Bronchial epithelial cell (primary cell): ENCODE data around the gene SRPK1. TPM values are rescaled to one million over a fixed set of nuclear protein-coding genes. Genes with fewer than 3 reads are reported as not detected.

ENCODE experiments used
- DNase-seq: peaks from one replicate; pipeline ENCODE4 v3.0.0-alpha.2; 2010; ENCODE audit warnings: low read depth
- FAIRE-seq: peaks from 2 replicates; lab custom pipeline; 2011; peaks lifted over from hg19 to GRCh38; lab: Jason Lieb, UNC
- H3K27me3 ChIP-seq: 2 replicates; pipeline ENCODE4 v1.5.1; 2011; ENCODE audit warnings: low read length; ENCODE audit not compliant: control insufficient read depth, insufficient read depth
- H3K36me3 ChIP-seq: 2 replicates; pipeline ENCODE4 v1.5.1; 2011; ENCODE audit warnings: low read length; ENCODE audit not compliant: control insufficient read depth, insufficient read depth
- H3K4me3 ChIP-seq: 2 replicates; pipeline ENCODE4 v1.5.1; 2011; ENCODE audit warnings: mild to moderate bottlenecking, low read depth, low read length, control low read depth
- CTCF ChIP-seq: IDR thresholded peaks from 2 replicates; pipeline ENCODE4 v1.5.1; 2011; ENCODE audit warnings: mild to moderate bottlenecking, moderate library complexity, low read length, control low read depth, inconsistent platforms; ENCODE audit not compliant: insufficient read depth, severe bottlenecking
- total RNA-seq: library from RNA; depleted of rRNA; stranded (reverse); fragments of >200 nt; gene quantifications from 2 replicates; pipeline ENCODE4 v1.2.1, GENCODE V29; 2014

Gene SRPK1
- total RNA-seq, 1 donor from 2014 or later: 90.6 TPM

GRCh38 chr6:35809809-35810208 lies 111.1 kb downstream of the SRPK1 start:
- TF ChIP-seq CTCF: no peak
- no peak overlapping the region for H3K4me3 ChIP-seq
- FAIRE-seq (no peak), DNase-seq (no peak)
- H3K27me3 ChIP-seq: no peaks in the 10 kb centered on the region
- H3K36me3 ChIP-seq: no peaks in the 10 kb centered on the region

DNA sequence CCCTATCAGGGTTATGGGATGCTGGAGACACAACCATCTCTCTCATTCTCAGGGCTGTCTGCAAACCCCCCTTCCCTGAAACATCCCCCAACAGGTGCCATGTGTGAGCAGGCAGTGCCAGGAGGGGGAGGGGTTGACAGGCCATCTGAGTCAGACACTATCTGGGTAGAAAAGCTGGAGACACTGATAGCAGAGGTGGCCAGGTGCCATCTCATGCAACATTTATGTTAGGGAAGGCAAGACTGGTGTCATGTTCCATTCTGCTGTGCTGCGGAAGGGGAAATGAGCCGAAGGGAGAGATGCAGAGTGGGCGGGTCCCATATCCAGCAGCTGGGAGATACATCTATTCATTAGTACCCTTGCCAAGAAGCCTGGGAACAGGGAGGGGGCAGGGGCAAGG lies 112.2 kb downstream of the SRPK1 start:
- no peak for FAIRE-seq
- no peaks in the 10 kb centered on the region for H3K36me3 ChIP-seq
- TF ChIP-seq CTCF: no peak
- H3K27me3 ChIP-seq: no peaks in the 10 kb centered on the region
- H3K4me3 ChIP-seq: no peak overlapping the region
- DNase-seq: no peak

GRCh38 chr6:35804996-35805736 lies 115.7 kb downstream of the SRPK1 start, which contains the start of gene LHFPL5:
LHFPL5 (plus strand) TSS chr6:35805352; CDS start chr6:35805671, 319 bp downstream.
- Histone ChIP-seq H3K27me3 (no peaks in the 10 kb centered on the region), H3K36me3 (no peaks in the 10 kb centered on the region), H3K4me3 (no peak within 1 kb of the TSS)
- no peak for DNase-seq
- FAIRE-seq: no peak
- no peak for TF ChIP-seq CTCF

DNA sequence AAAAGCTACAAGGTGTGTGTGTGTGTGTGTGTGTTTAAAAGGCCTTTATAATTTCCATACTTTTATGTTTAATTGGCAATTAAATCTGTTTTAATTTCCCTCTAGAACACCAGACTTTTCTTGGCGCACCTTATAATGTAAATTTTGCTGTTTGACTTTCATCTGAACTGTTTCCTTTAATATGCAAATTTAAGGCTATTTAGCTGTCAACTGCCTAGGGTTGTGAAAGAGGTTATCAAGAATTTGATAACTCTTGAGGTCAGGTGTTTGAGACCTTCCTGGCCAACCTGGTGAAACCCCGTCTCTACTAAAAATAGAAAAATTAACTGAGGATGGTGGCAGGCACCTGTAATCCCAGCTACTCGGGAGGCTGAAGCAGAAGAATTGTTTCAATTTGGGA lies 119.8 kb downstream of the SRPK1 start:
- FAIRE-seq: no peak
- no peak for TF ChIP-seq CTCF

GRCh38 chr6:35798706-35799105 lies 122.2 kb downstream of the SRPK1 start:
- Histone ChIP-seq H3K27me3 (no peaks in the 10 kb centered on the region), H3K36me3 (no peaks in the 10 kb centered on the region), H3K4me3 (no peak overlapping the region)
- TF ChIP-seq CTCF: no peak
- no peak for DNase-seq
- peak; percentile 90 for FAIRE-seq

More for the DNA sequence above, 119.8 kb downstream of the SRPK1 start:
- Histone ChIP-seq H3K36me3 (no peaks in the 10 kb centered on the region), H3K27me3 (no peaks in the 10 kb centered on the region), H3K4me3 (no peak overlapping the region)
- no peak for DNase-seq
